H9 (cell line): ENCODE results near the gene SIGLEC11. TPM values are rescaled to one million over a fixed set of nuclear protein-coding genes. Genes with fewer than 3 reads are reported as not detected.

Source experiments
- DNase-seq: peaks from one replicate; pipeline ENCODE4 v3.0.0-alpha.2; 2017
- H2AFZ ChIP-seq: one replicate; pipeline ENCODE4 v1.6.1; 2013; ENCODE audit warnings: mild to moderate bottlenecking, low read length, control low read depth, moderate library complexity
- H2AK5ac ChIP-seq: 2 replicates; pipeline ENCODE4 v1.6.1; 2013; ENCODE audit warnings: low read length, control low read depth, mixed read lengths; ENCODE audit not compliant: insufficient read length
- H2BK120ac ChIP-seq: one replicate; pipeline ENCODE4 v1.6.1; 2013; ENCODE audit warnings: low read depth, mild to moderate bottlenecking, low read length, control low read depth, inconsistent platforms; ENCODE audit not compliant: poor library complexity, severe bottlenecking
- H2BK12ac ChIP-seq: 2 replicates; pipeline ENCODE4 v1.6.1; 2013; ENCODE audit warnings: low read length, control low read depth, mixed read lengths, low read depth; ENCODE audit not compliant: insufficient read length
- H2BK15ac ChIP-seq: 2 replicates; pipeline ENCODE4 v1.6.1; 2013; ENCODE audit warnings: low read depth, low read length, control low read depth
- H2BK20ac ChIP-seq: one replicate; pipeline ENCODE4 v1.6.1; 2013; ENCODE audit warnings: low read depth, mild to moderate bottlenecking, low read length, control low read depth, inconsistent platforms; ENCODE audit not compliant: poor library complexity, severe bottlenecking
- H2BK5ac ChIP-seq: 2 replicates; pipeline ENCODE4 v1.6.1; 2013; ENCODE audit warnings: low read length, control low read depth, mixed read lengths; ENCODE audit not compliant: insufficient read length
- H3K14ac ChIP-seq: 2 replicates; pipeline ENCODE4 v1.6.1; 2013; ENCODE audit warnings: low read length, control low read depth; ENCODE audit not compliant: insufficient read depth
- H3K18ac ChIP-seq: 2 replicates; pipeline ENCODE4 v1.6.1; 2013; ENCODE audit warnings: low read depth, mild to moderate bottlenecking, mixed read lengths, low read length, control low read depth; ENCODE audit not compliant: insufficient read length
- H3K23ac ChIP-seq: 2 replicates; pipeline ENCODE4 v1.6.1; 2013; ENCODE audit warnings: low read length, control low read depth, mixed read lengths, low read depth; ENCODE audit not compliant: insufficient read length
- H3K23me2 ChIP-seq: 2 replicates; pipeline ENCODE4 v1.6.1; 2013; ENCODE audit warnings: low read depth, mild to moderate bottlenecking, mixed read lengths, low read length, control low read depth; ENCODE audit not compliant: insufficient read length, poor library complexity, severe bottlenecking
- H3K27ac ChIP-seq: 2 replicates; pipeline ENCODE4 v1.5.1; 2013; ENCODE audit warnings: low read length, control low read depth, mixed read lengths, low read depth; ENCODE audit not compliant: insufficient read length
- H3K27me3 ChIP-seq: 2 replicates; pipeline ENCODE4 v1.6.1; 2013; ENCODE audit warnings: low read length, control low read depth, inconsistent platforms; ENCODE audit not compliant: insufficient read depth
- H3K4ac ChIP-seq: 2 replicates; pipeline ENCODE4 v1.6.1; 2013; ENCODE audit warnings: low read depth, mild to moderate bottlenecking, control low read depth, inconsistent platforms, low read length, moderate library complexity
- H3K4me1 ChIP-seq: 2 replicates; pipeline ENCODE4 v1.6.1; 2013; ENCODE audit warnings: low read length, control low read depth, inconsistent platforms; ENCODE audit not compliant: insufficient read depth
- H3K4me2 ChIP-seq: 2 replicates; pipeline ENCODE4 v1.6.1; 2013; ENCODE audit warnings: low read length, control low read depth, mixed read lengths; ENCODE audit not compliant: insufficient read length, insufficient read depth
- H3K56ac ChIP-seq: 2 replicates; pipeline ENCODE4 v1.6.1; 2013; ENCODE audit warnings: low read depth, mild to moderate bottlenecking, mixed read lengths, low read length, control low read depth; ENCODE audit not compliant: insufficient read length
- H3K79me1 ChIP-seq: 2 replicates; pipeline ENCODE4 v1.6.1; 2013; ENCODE audit warnings: low read depth, mild to moderate bottlenecking, moderate library complexity, low read length, control low read depth, inconsistent platforms; ENCODE audit not compliant: insufficient read depth, poor library complexity, severe bottlenecking
- H3K79me2 ChIP-seq: 2 replicates; pipeline ENCODE4 v1.6.1; 2013; ENCODE audit warnings: low read length, control low read depth, inconsistent platforms; ENCODE audit not compliant: insufficient read depth
- H3K9ac ChIP-seq: 2 replicates; pipeline ENCODE4 v1.6.1; 2013; ENCODE audit warnings: low read length, control low read depth, mixed read lengths; ENCODE audit not compliant: insufficient read length; ENCODE audit errors: extremely low read depth
- H3K9me3 ChIP-seq: one replicate; pipeline ENCODE4 v1.6.1; 2013; ENCODE audit warnings: low read depth, low read length, inconsistent platforms; ENCODE audit not compliant: control insufficient read depth
- H3T11ph ChIP-seq: one replicate; pipeline ENCODE4 v1.6.1; 2013; ENCODE audit warnings: mild to moderate bottlenecking, low read length, control low read depth, inconsistent platforms
- H4K20me1 ChIP-seq: one replicate; pipeline ENCODE4 v1.6.1; 2013; ENCODE audit not compliant: control insufficient read depth, insufficient read length, insufficient read depth
- H4K5ac ChIP-seq: 2 replicates; pipeline ENCODE4 v1.6.1; 2013; ENCODE audit warnings: low read depth, mild to moderate bottlenecking, mixed read lengths, low read length, control low read depth; ENCODE audit not compliant: insufficient read length
- H4K8ac ChIP-seq: replicated peaks from 2 replicates; pipeline ENCODE4 v1.6.1; 2013; ENCODE audit warnings: low read length, control low read depth, mixed read lengths, low read depth; ENCODE audit not compliant: insufficient read length
- H4K91ac ChIP-seq: 2 replicates; pipeline ENCODE4 v1.6.1; 2013; ENCODE audit warnings: low read depth, mild to moderate bottlenecking, moderate library complexity, mixed read lengths, low read length, control low read depth; ENCODE audit not compliant: insufficient read length
- H3K27ac Mint-ChIP-seq, 3 experiments: 2 replicates in 2 of 3; 3 replicates in 1 of 3; pipeline ENCODE4 v1.8.0; 2020 to 2021; ENCODE audit warnings: mixed read lengths in 3 of 3, mild to moderate bottlenecking in 1 of 3, moderate library complexity in 1 of 3
- H3K27me3 Mint-ChIP-seq: 2 replicates; pipeline ENCODE4 v1.8.0; 2021; ENCODE audit warnings: low read depth, mild to moderate bottlenecking, moderate library complexity, mixed read lengths
- H3K36me3 Mint-ChIP-seq, 3 experiments: 2 replicates in 2 of 3; 3 replicates in 1 of 3; pipeline ENCODE4 v1.8.0; 2020 to 2021; ENCODE audit warnings: low read depth in 3 of 3, mixed read lengths in 3 of 3; ENCODE audit not compliant: insufficient read depth in 1 of 3
- H3K4me1 Mint-ChIP-seq, 2 experiments: 2 replicates each; pipeline ENCODE4 v1.8.0; 2020; ENCODE audit warnings: mixed read lengths in 2 of 2
- H3K4me3 Mint-ChIP-seq, 2 experiments: 2 replicates in 1 of 2; 3 replicates in 1 of 2; pipeline ENCODE4 v1.8.0; 2020 to 2021; ENCODE audit warnings: mild to moderate bottlenecking in 2 of 2, mixed read lengths in 2 of 2, moderate library complexity in 1 of 2
- H3K9me3 Mint-ChIP-seq, 2 experiments: 2 replicates in 1 of 2; 3 replicates in 1 of 2; pipeline ENCODE4 v1.8.0; 2020; ENCODE audit warnings: mild to moderate bottlenecking in 2 of 2, mixed read lengths in 2 of 2, moderate library complexity in 1 of 2
- CTCF ChIP-seq: fragments of 200-600 bp; sonication (generic); conservative IDR thresholded peaks from 3 replicates; pipeline ENCODE4 v1.8.0; 2021; ENCODE audit warnings: antibody characterized with exemption, mild to moderate bottlenecking
- WGBS: extraction: QIAGEN DNeasy Blood & Tissue Kit; methylation state at CpG from one replicate; pipeline ENCODE4 v1.1.7; 2013; ENCODE audit warnings: missing lambda C conversion rate, low lambda C conversion rate, mixed read lengths; ENCODE audit not compliant: insufficient read length; ENCODE audit errors: extremely low coverage; 5-methylcytosine and 5-hydroxymethylcytosine counted together
- total RNA-seq: library from RNA; stranded (reverse); gene quantifications from 2 replicates; pipeline ENCODE4 v1.2.1, GENCODE V29; 2021

SIGLEC11 gene
- total RNA-seq, 1 experiment from 2014 or later: not detected

GRCh38 chr19:49988007-49988406, 27.0 kb upstream of the SIGLEC11 start:
- no peaks in the 10 kb centered on the region for H3K9me3 ChIP-seq
- no peak overlapping the region for H2BK20ac ChIP-seq
- DNase-seq: no peak
- H2BK12ac ChIP-seq: no peak overlapping the region
- H2AK5ac ChIP-seq: no peak overlapping the region
- H3K79me1 ChIP-seq: no peaks in the 10 kb centered on the region
- H4K5ac ChIP-seq: no peak overlapping the region
- no peak overlapping the region for H3K9ac ChIP-seq
- H3K4me1 ChIP-seq: no peaks in the 10 kb centered on the region
- H2BK15ac ChIP-seq: no peak overlapping the region
- H3K18ac ChIP-seq: no peak overlapping the region
- H3K27me3 ChIP-seq: no peaks in the 10 kb centered on the region
- H3K23me2 ChIP-seq: no peaks in the 10 kb centered on the region
- H3K23ac ChIP-seq: no peak overlapping the region
- peaks cover 2% of the 10 kb centered on the region for H4K20me1 ChIP-seq
- H4K8ac ChIP-seq: no peak overlapping the region
- H3K4ac ChIP-seq: no peak overlapping the region
- no peak overlapping the region for H3K4me2 ChIP-seq
- no peak for TF ChIP-seq CTCF
- no peak overlapping the region for H3K56ac ChIP-seq
- Mint-ChIP-seq H3K36me3 (peaks cover 0 to 20% (median 15%) of the 10 kb centered on the region in 3 experiments; a peak in 5 of 7 replicates), H3K9me3 (no peaks in the 10 kb centered on the region; a peak in 1 of 5 replicates), H3K27me3 (no peaks in the 10 kb centered on the region; the same call in 1 of the 2 replicates), H3K27ac (no peak overlapping the region), H3K4me3 (no peak overlapping the region), H3K4me1 (no peaks in the 10 kb centered on the region)
- no peak overlapping the region for H3K14ac ChIP-seq
- H3K27ac ChIP-seq: no peak overlapping the region
- no peak overlapping the region for H4K91ac ChIP-seq
- H3T11ph ChIP-seq: no peak overlapping the region
- no peaks in the 10 kb centered on the region for H3K79me2 ChIP-seq
- no peak overlapping the region for H2BK120ac ChIP-seq
- WGBS: no CpG with 5 or more reads among the region's 5 CpGs
- no peak overlapping the region for H2BK5ac ChIP-seq
- H2AFZ ChIP-seq: no peak overlapping the region
